GM21717 (cell line): ENCODE measurements around the gene PRIMA1.

Experiments used
- ATAC-seq: cut with Tn5 transposase; IDR thresholded peaks from one replicate; pipeline ENCODE4 v1.9.1; 2021; ENCODE audit warnings: mild to moderate bottlenecking, moderate library complexity; ENCODE audit not compliant: unreplicated experiment

Gene PRIMA1

GRCh38 chr14:93733631-93734030, 54.7 kb downstream of the PRIMA1 start:
- no peak for ATAC-seq

GRCh38 chr14:93733231-93733630, 55.1 kb downstream of the PRIMA1 start:
- ATAC-seq, result no peak

GRCh38 chr14:93732524-93732923, 55.8 kb downstream of the PRIMA1 start:
- ATAC-seq, result no peak

- ATAC-seq, result no peak
These were observed 56.5 kb downstream of the PRIMA1 start for GRCh38 chr14:93731753-93732152.

- no peak for ATAC-seq
These were observed 58.3 kb downstream of the PRIMA1 start for GRCh38 chr14:93729993-93730392.

GRCh38 chr14:93728651-93729016, 59.7 kb downstream of the PRIMA1 start:
- no peak for ATAC-seq

- ATAC-seq, result no peak
These were observed 60.2 kb downstream of the PRIMA1 start for GRCh38 chr14:93727917-93728650.

GRCh38 chr14:93727039-93727740, 61.1 kb downstream of the PRIMA1 start:
- ATAC-seq, result no peak

GRCh38 chr14:93725993-93726392, 62.3 kb downstream of the PRIMA1 start:
- ATAC-seq, result no peak

- no peak for ATAC-seq
These were observed 63.2 kb downstream of the PRIMA1 start for GRCh38 chr14:93725002-93725582.

- ATAC-seq, result no peak
These were observed 65.3 kb downstream of the PRIMA1 start for GRCh38 chr14:93723001-93723400.

GRCh38 chr14:93720981-93721483, 67.3 kb downstream of the PRIMA1 start:
- no peak for ATAC-seq

GRCh38 chr14:93720076-93720815, 68.0 kb downstream of the PRIMA1 start:
- ATAC-seq, result no peak

- ATAC-seq, result no peak
These were observed 69.0 kb downstream of the PRIMA1 start for GRCh38 chr14:93719256-93719655.

GRCh38 chr14:93717668-93718320, 70.5 kb downstream of the PRIMA1 start:
- ATAC-seq, result no peak

- no peak for ATAC-seq
These were observed 71.3 kb downstream of the PRIMA1 start for GRCh38 chr14:93716746-93717667.

GRCh38 chr14:93716002-93716745, 72.1 kb downstream of the PRIMA1 start:
- ATAC-seq, result no peak

- no peak for ATAC-seq
These were observed 72.9 kb downstream of the PRIMA1 start for GRCh38 chr14:93715279-93715927.
